UCSD-AML1 (cell line): Measurements from ENCODE around the gene CRTC1.

Experiments
- DNase-seq: peaks from one replicate; lab custom pipeline; 2025; ENCODE audit not compliant: unreplicated experiment; lab: John Stamatoyannopoulos, UW

CRTC1 gene

GRCh38 chr19:18743784-18744418 lies 60.4 kb downstream of the CRTC1 start:
- DNase-seq, result no peak

GRCh38 chr19:18745012-18745735 lies 61.7 kb downstream of the CRTC1 start:
- no peak for DNase-seq

GRCh38 chr19:18745931-18746330 lies 62.5 kb downstream of the CRTC1 start:
- no peak for DNase-seq

GRCh38 chr19:18746401-18747325 lies 63.2 kb downstream of the CRTC1 start:
- no peak for DNase-seq

- DNase-seq, result no peak
These were observed 66.1 kb downstream of the CRTC1 start for GRCh38 chr19:18749362-18750231.

GRCh38 chr19:18750295-18750970 lies 67.0 kb downstream of the CRTC1 start:
- DNase-seq, result no peak

- no peak for DNase-seq
These were observed 68.1 kb downstream of the CRTC1 start for GRCh38 chr19:18751571-18751970.

- no peak for DNase-seq
These were observed 71.0 kb downstream of the CRTC1 start for GRCh38 chr19:18754501-18754900.

- no peak for DNase-seq
These were observed 73.4 kb downstream of the CRTC1 start for GRCh38 chr19:18756896-18757295.

- no peak for DNase-seq
These were observed 76.0 kb downstream of the CRTC1 start for GRCh38 chr19:18759304-18759994.

GRCh38 chr19:18759995-18760426 lies 76.5 kb downstream of the CRTC1 start:
- DNase-seq, result no peak

GRCh38 chr19:18760440-18761383 lies 77.2 kb downstream of the CRTC1 start:
- DNase-seq, result no peak

GRCh38 chr19:18761531-18762110 lies 78.1 kb downstream of the CRTC1 start:
- DNase-seq, result no peak

- no peak for DNase-seq
These were observed 78.9 kb downstream of the CRTC1 start for GRCh38 chr19:18762125-18763023.

GRCh38 chr19:18763674-18764590 lies 80.5 kb downstream of the CRTC1 start:
- no peak for DNase-seq

GRCh38 chr19:18764591-18765051 lies 81.1 kb downstream of the CRTC1 start:
- DNase-seq, result no peak
